GM18861 (cell line): Measurements from ENCODE around the gene TSHZ2.
"Not testable (repeated sequence)": the region's sequence is repeated elsewhere in the genome, so short reads cannot be mapped to it uniquely, and the experiment has no call there.

Experiments
- ATAC-seq: cut with Tn5 transposase; IDR thresholded peaks from one replicate; pipeline ENCODE4 v1.9.1; 2021; ENCODE audit not compliant: unreplicated experiment

TSHZ2 gene

GRCh38 chr20:53299831-53300230, 327.7 kb downstream of the TSHZ2 start:
- no peak for ATAC-seq

- ATAC-seq = no peak
These were observed 329.7 kb downstream of the TSHZ2 start for GRCh38 chr20:53301869-53302268.

- no peak for ATAC-seq
These were observed 330.7 kb downstream of the TSHZ2 start for GRCh38 chr20:53302695-53303412.

- ATAC-seq = no peak
These were observed 331.2 kb downstream of the TSHZ2 start for GRCh38 chr20:53303413-53303760.

- ATAC-seq = no peak
These were observed 332.0 kb downstream of the TSHZ2 start for GRCh38 chr20:53304146-53304545.

GRCh38 chr20:53306192-53306805, 334.1 kb downstream of the TSHZ2 start:
- no peak for ATAC-seq

GRCh38 chr20:53307964-53308597, 335.9 kb downstream of the TSHZ2 start:
- no peak for ATAC-seq

- ATAC-seq = no peak
These were observed 337.4 kb downstream of the TSHZ2 start for GRCh38 chr20:53309515-53309914.

- no peak for ATAC-seq
These were observed 340.8 kb downstream of the TSHZ2 start for GRCh38 chr20:53312957-53313356.

- ATAC-seq = no peak
These were observed 344.2 kb downstream of the TSHZ2 start for GRCh38 chr20:53316206-53316937.

GRCh38 chr20:53319200-53319599, 347.0 kb downstream of the TSHZ2 start:
- ATAC-seq = no peak

GRCh38 chr20:53319716-53320115, 347.6 kb downstream of the TSHZ2 start:
- ATAC-seq = no peak

GRCh38 chr20:53320701-53321100, 348.5 kb downstream of the TSHZ2 start:
- no peak for ATAC-seq

- no peak for ATAC-seq
These were observed 349.4 kb downstream of the TSHZ2 start for GRCh38 chr20:53321596-53321995.

- ATAC-seq = no peak
These were observed 350.5 kb downstream of the TSHZ2 start for GRCh38 chr20:53322651-53323050.

GRCh38 chr20:53323460-53323859, 351.3 kb downstream of the TSHZ2 start:
- ATAC-seq = not testable (repeated sequence)

- no peak for ATAC-seq
These were observed 352.7 kb downstream of the TSHZ2 start for GRCh38 chr20:53324816-53325215.

GRCh38 chr20:53328961-53329360, 356.8 kb downstream of the TSHZ2 start:
- no peak for ATAC-seq

GRCh38 chr20:53329781-53330180, 357.6 kb downstream of the TSHZ2 start:
- ATAC-seq = no peak

GRCh38 chr20:53330601-53331140, 358.5 kb downstream of the TSHZ2 start:
- ATAC-seq = no peak
